ENCODE measurements around the gene PPP1R12B. TPM values are rescaled to one million over a fixed set of nuclear protein-coding genes. Genes with fewer than 3 reads are reported as not detected.
"Not testable (repeated sequence)": the region's sequence is repeated elsewhere in the genome, so short reads cannot be mapped to it uniquely, and the experiment has no call there.

Gene PPP1R12B
- total RNA-seq, 2 donors from 2014 or later: 420 to 821 TPM

- H3K9me3 ChIP-seq: no peaks in the 10 kb centered on the region
- H3K4me3 ChIP-seq: no peak overlapping the region
- no peak overlapping the region for H3K27ac ChIP-seq
- H3K27me3 ChIP-seq: no peaks in the 10 kb centered on the region
- DNase-seq (ENCODE audit: low spot score): no peak
- H3K36me3 ChIP-seq: no peaks in the 10 kb centered on the region
- TF ChIP-seq CTCF (IDR thresholded peaks at IDR 0.05): no peak
- peaks cover 0 to 14% of the 10 kb centered on the region in 2 donors for H3K4me1 ChIP-seq
Observed at GRCh38 chr1:202376247-202376646, 27.7 kb downstream of the PPP1R12B start.

- peak overlapping the region in 1 of 2 donors; percentile 43 for H3K27ac ChIP-seq
- DNase-seq (ENCODE audit: low spot score); H3K4me3 ChIP-seq; H3K27me3 ChIP-seq; H3K36me3 ChIP-seq; H3K9me3 ChIP-seq: not testable (repeated sequence)
- H3K4me1 ChIP-seq: peaks cover 0 to 14% of the 10 kb centered on the region in 2 donors
Observed at GRCh38 chr1:202379884-202380529, 31.5 kb downstream of the PPP1R12B start.

GRCh38 chr1:202380535-202380934 lies 32.0 kb downstream of the PPP1R12B start:
- not testable (repeated sequence) for H3K36me3 ChIP-seq; H3K9me3 ChIP-seq; H3K4me3 ChIP-seq; DNase-seq (ENCODE audit: low spot score); H3K27me3 ChIP-seq
- H3K27ac ChIP-seq: peak overlapping the region in 1 of 2 donors; percentile 43
- H3K4me1 ChIP-seq: peaks cover 0 to 14% of the 10 kb centered on the region in 2 donors

GRCh38 chr1:202381867-202382266 lies 33.4 kb downstream of the PPP1R12B start:
- not testable (repeated sequence) for H3K27me3 ChIP-seq; H3K4me1 ChIP-seq; DNase-seq (ENCODE audit: low spot score); H3K4me3 ChIP-seq; H3K9me3 ChIP-seq; H3K27ac ChIP-seq; H3K36me3 ChIP-seq

GRCh38 chr1:202395831-202396230 lies 47.3 kb downstream of the PPP1R12B start:
- H3K9me3 ChIP-seq; H3K27me3 ChIP-seq; DNase-seq (ENCODE audit: low spot score); H3K36me3 ChIP-seq; H3K4me3 ChIP-seq; H3K27ac ChIP-seq: not testable (repeated sequence)
- peaks cover 0 to 22% of the 10 kb centered on the region in 2 donors for H3K4me1 ChIP-seq

GRCh38 chr1:202397256-202397655 lies 48.8 kb downstream of the PPP1R12B start:
- Histone ChIP-seq H3K9me3 (no peaks in the 10 kb centered on the region), H3K4me1 (peaks cover 0 to 22% of the 10 kb centered on the region in 2 donors), H3K36me3 (no peaks in the 10 kb centered on the region), H3K27ac (no peak overlapping the region), H3K4me3 (no peak overlapping the region), H3K27me3 (no peaks in the 10 kb centered on the region)
- no peak for TF ChIP-seq CTCF (IDR thresholded peaks at IDR 0.05)
- DNase-seq (ENCODE audit: low spot score): no peak

GRCh38 chr1:202398439-202398838 lies 49.9 kb downstream of the PPP1R12B start:
- not testable (repeated sequence) for H3K27me3 ChIP-seq; H3K27ac ChIP-seq; H3K4me3 ChIP-seq; H3K9me3 ChIP-seq; DNase-seq (ENCODE audit: low spot score); H3K36me3 ChIP-seq
- peaks cover 0 to 22% of the 10 kb centered on the region in 2 donors for H3K4me1 ChIP-seq

- DNase-seq (ENCODE audit: low spot score); H3K4me3 ChIP-seq; H3K36me3 ChIP-seq; H3K9me3 ChIP-seq; H3K27me3 ChIP-seq: not testable (repeated sequence)
- Histone ChIP-seq H3K27ac (peak overlapping the region in 1 of 2 donors; percentile 41), H3K4me1 (peaks cover 0 to 18% of the 10 kb centered on the region in 2 donors)
- peak in 1 of 2 donors; percentile 15 for TF ChIP-seq CTCF (IDR thresholded peaks at IDR 0.05)
Observed at GRCh38 chr1:202401771-202402170, 53.3 kb downstream of the PPP1R12B start.

GRCh38 chr1:202403381-202403780 lies 54.9 kb downstream of the PPP1R12B start:
- not testable (repeated sequence) for H3K9me3 ChIP-seq; H3K4me3 ChIP-seq; H3K4me1 ChIP-seq; H3K36me3 ChIP-seq; H3K27me3 ChIP-seq; DNase-seq (ENCODE audit: low spot score)
- H3K27ac ChIP-seq: peak overlapping the region in 1 of 2 donors; percentile 41

Data from right atrium auricular region (tissue), 2 donors.